H1 (cell line): ENCODE measurements around the gene CHST8. TPM values are rescaled to one million over a fixed set of nuclear protein-coding genes. Genes with fewer than 3 reads are reported as not detected.

Experiments used
- CTCF ChIA-PET: fragments of 300-600 bp; sonication (Branson Sonifier 250); formaldehyde crosslinking; loops from one replicate; lab custom pipeline; 2021; ENCODE audit not compliant: partially characterized antibody; lab: Charles Lee
- POLR2A ChIA-PET: fragments of 300-600 bp; sonication (Branson Sonifier 250); formaldehyde crosslinking; loops from one replicate; lab custom pipeline; 2021; ENCODE audit warnings: inconsistent platforms; ENCODE audit not compliant: partially characterized antibody; lab: Charles Lee
- DNase-seq, 2 experiments: peaks; one replicate each; pipeline versions ENCODE4 v3.0.0 to v3.0.0-alpha.2; 2010 to 2022; ENCODE audit warnings: low spot score in 2 of 2, low read depth in 1 of 2, mixed read lengths in 1 of 2
- FAIRE-seq: peaks from 2 replicates; lab custom pipeline; 2011; peaks lifted over from hg19 to GRCh38; lab: Jason Lieb, UNC
- H2AFZ ChIP-seq: 2 replicates; pipeline ENCODE4 v1.8.1; 2012; ENCODE audit warnings: low read length, inconsistent platforms
- H2AK5ac ChIP-seq: 2 replicates; pipeline ENCODE4 v1.6.1; 2013; ENCODE audit warnings: low read depth, low read length
- H2BK120ac ChIP-seq: replicated peaks from 2 replicates; pipeline ENCODE3; 2013; ENCODE audit warnings: low read depth, low read length, inconsistent platforms
- H2BK12ac ChIP-seq: 2 replicates; pipeline ENCODE4 v1.6.1; 2013; ENCODE audit warnings: low read depth, low read length
- H2BK15ac ChIP-seq: 2 replicates; pipeline ENCODE4 v1.6.1; 2013; ENCODE audit warnings: low read length
- H2BK20ac ChIP-seq: 2 replicates; pipeline ENCODE4 v1.6.1; 2013; ENCODE audit warnings: low read length
- H2BK5ac ChIP-seq: 2 replicates; pipeline ENCODE4 v1.6.1; 2013; ENCODE audit warnings: low read depth, low read length
- H3K14ac ChIP-seq: 2 replicates; pipeline ENCODE4 v1.6.1; 2013; ENCODE audit warnings: inconsistent platforms; ENCODE audit not compliant: insufficient read length
- H3K18ac ChIP-seq: 2 replicates; pipeline ENCODE4 v1.6.1; 2013; ENCODE audit warnings: low read length; ENCODE audit errors: extremely low read depth
- H3K23ac ChIP-seq: 2 replicates; pipeline ENCODE4 v1.6.1; 2013; ENCODE audit warnings: inconsistent platforms; ENCODE audit not compliant: insufficient read length
- H3K23me2 ChIP-seq: 2 replicates; pipeline ENCODE4 v1.6.1; 2013; ENCODE audit warnings: low read depth, low read length
- H3K27ac ChIP-seq: 2 replicates; pipeline ENCODE4 v1.6.1; 2011; ENCODE audit warnings: low read depth, low read length, inconsistent platforms
- H3K27me3 ChIP-seq, 4 experiments: replicated peaks in 1 of 4; 1 replicate in 1 of 4; 2 replicates in 3 of 4; pipeline versions ENCODE4 v1.6.1 to v1.8.1; 2011 to 2013; ENCODE audit warnings: low read length in 3 of 4, mild to moderate bottlenecking in 3 of 4, inconsistent platforms in 2 of 4, mixed read lengths in 2 of 4, moderate library complexity in 1 of 4; ENCODE audit not compliant: control insufficient read depth in 3 of 4, insufficient read depth in 3 of 4; ENCODE audit errors: extremely low read depth in 1 of 4
- H3K36me3 ChIP-seq, 4 experiments: 2 replicates each; pipeline versions ENCODE4 v1.6.1 to v1.8.1; 2011 to 2013; ENCODE audit warnings: mild to moderate bottlenecking in 4 of 4, low read length in 3 of 4, moderate library complexity in 2 of 4, control low read depth in 1 of 4, inconsistent platforms in 1 of 4; ENCODE audit not compliant: insufficient read depth in 4 of 4, control insufficient read depth in 2 of 4
- H3K4ac ChIP-seq: replicated peaks from 2 replicates; pipeline ENCODE3; 2013; ENCODE audit warnings: low read length, low read depth, mixed read lengths, inconsistent platforms; ENCODE audit not compliant: insufficient read length
- H3K4me1 ChIP-seq, 4 experiments: replicated peaks in 1 of 4; 1 replicate in 1 of 4; 2 replicates in 3 of 4; pipeline versions ENCODE4 v1.6.1 to v1.8.1; 2011 to 2013; ENCODE audit warnings: low read length in 3 of 4, inconsistent platforms in 2 of 4, mixed read lengths in 1 of 4; ENCODE audit not compliant: insufficient read depth in 4 of 4, control insufficient read depth in 3 of 4
- H3K4me2 ChIP-seq, 2 experiments: 2 replicates each; pipeline versions ENCODE4 v1.6.1 to v1.8.1; 2011 to 2013; ENCODE audit warnings: low read depth in 2 of 2, low read length in 2 of 2, control low read depth in 1 of 2, inconsistent platforms in 1 of 2, mild to moderate bottlenecking in 1 of 2; ENCODE audit not compliant: insufficient read depth in 1 of 2
- H3K4me3 ChIP-seq, 4 experiments: fragments of 200-600, 300-600 bp in 1 of 4; sonication (generic), shearing (Covaris generic), sonication (Bioruptor Twin) in 1 of 4; 2 replicates each; pipeline versions ENCODE4 v1.5.1 to v1.8.1; 2011 to 2016; ENCODE audit warnings: low read length in 4 of 4, low read depth in 3 of 4, control low read depth in 2 of 4, inconsistent platforms in 2 of 4, mild to moderate bottlenecking in 2 of 4, mixed read lengths in 1 of 4, moderate library complexity in 1 of 4; ENCODE audit not compliant: insufficient read depth in 2 of 4; ENCODE audit errors: extremely low read depth in 1 of 4
- H3K56ac ChIP-seq: replicated peaks from 2 replicates; pipeline ENCODE3; 2013; ENCODE audit warnings: low read depth, mild to moderate bottlenecking, mixed read lengths, low read length, inconsistent platforms; ENCODE audit not compliant: insufficient read length
- H3K79me1 ChIP-seq: 2 replicates; pipeline ENCODE4 v1.6.1; 2013; ENCODE audit warnings: low read depth, low read length, control low read depth
- H3K79me2 ChIP-seq, 2 experiments: 2 replicates each; pipeline versions ENCODE4 v1.6.1 to v1.8.1; 2012 to 2013; ENCODE audit warnings: low read length in 2 of 2, mild to moderate bottlenecking in 2 of 2, inconsistent platforms in 1 of 2; ENCODE audit not compliant: insufficient read depth in 2 of 2, control insufficient read depth in 1 of 2
- H3K9ac ChIP-seq, 4 experiments: replicated peaks in 1 of 4; 1 replicate in 1 of 4; 2 replicates in 3 of 4; pipeline versions ENCODE4 v1.6.1 to v1.8.1; 2011 to 2013; ENCODE audit warnings: low read depth in 3 of 4, low read length in 3 of 4, control low read depth in 2 of 4, mild to moderate bottlenecking in 2 of 4, moderate library complexity in 2 of 4, inconsistent platforms in 1 of 4; ENCODE audit errors: extremely low read depth in 1 of 4
- H3K9me3 ChIP-seq, 2 experiments: 2 replicates each; pipeline versions ENCODE4 v1.6.1 to v1.8.1; 2012 to 2013; ENCODE audit warnings: mild to moderate bottlenecking in 2 of 2, moderate library complexity in 2 of 2, control low read depth in 1 of 2, inconsistent platforms in 1 of 2, low read depth in 1 of 2, low read length in 1 of 2, mixed read lengths in 1 of 2; ENCODE audit not compliant: insufficient read depth in 2 of 2
- H4K20me1 ChIP-seq, 2 experiments: replicated peaks in 1 of 2; 2 replicates each; pipeline versions ENCODE3 to v1.8.1; 2011 to 2013; ENCODE audit warnings: inconsistent platforms in 2 of 2, low read length in 2 of 2, mild to moderate bottlenecking in 1 of 2; ENCODE audit not compliant: insufficient read depth in 2 of 2, control insufficient read depth in 1 of 2
- H4K5ac ChIP-seq: 2 replicates; pipeline ENCODE4 v1.6.1; 2013; ENCODE audit warnings: low read length, low read depth, mixed read lengths, inconsistent platforms; ENCODE audit not compliant: insufficient read length
- H4K8ac ChIP-seq: 2 replicates; pipeline ENCODE4 v1.8.0; 2013; ENCODE audit warnings: mild to moderate bottlenecking, moderate library complexity, low read length, inconsistent platforms; ENCODE audit not compliant: insufficient read depth; ENCODE audit errors: extremely low read depth
- H4K91ac ChIP-seq: replicated peaks from 2 replicates; pipeline ENCODE3; 2013; ENCODE audit warnings: low read length, mixed read lengths, inconsistent platforms; ENCODE audit not compliant: insufficient read length
- PHF8 ChIP-seq: fragments of 200-600 bp; sonication (generic); conservative IDR thresholded peaks from 2 replicates; pipeline ENCODE4 v1.7.1; 2012; ENCODE audit warnings: low read depth, mild to moderate bottlenecking, inconsistent platforms, low read length, moderate library complexity
- POLR2A ChIP-seq, 2 experiments: IDR thresholded peaks; 1 replicate in 1 of 2; 2 replicates in 1 of 2; pipeline ENCODE4 v1.6.1; 2011; ENCODE audit warnings: low read depth in 2 of 2, low read length in 2 of 2, mild to moderate bottlenecking in 2 of 2; ENCODE audit errors: control extremely low read depth in 1 of 2
- POLR2AphosphoS5 ChIP-seq: IDR thresholded peaks from 2 replicates; pipeline ENCODE4 v1.6.1; 2011; ENCODE audit warnings: low read depth, low read length
- RAD21 ChIP-seq, 2 experiments: IDR thresholded peaks in 1 of 2; conservative IDR thresholded peaks in 1 of 2; 2 replicates each; pipeline ENCODE4 v1.6.1; 2011; ENCODE audit warnings: low read depth in 2 of 2, low read length in 2 of 2, improper control_type of control experiment in 1 of 2, inconsistent platforms in 1 of 2, mild to moderate bottlenecking in 1 of 2, moderate library complexity in 1 of 2
- SUZ12 ChIP-seq: fragments of 200-600 bp; sonication (generic); IDR thresholded peaks from 2 replicates; pipeline ENCODE4 v1.6.1; 2012; ENCODE audit warnings: mild to moderate bottlenecking, inconsistent platforms, low read length, moderate library complexity, mixed read lengths
- WGBS, 2 experiments: shearing (Covaris generic) in 1 of 2; methylation state at CpG; one replicate each; pipeline versions ENCODE4 v1.1.6 to v1.1.7; 2013 to 2015; ENCODE audit warnings: low lambda C conversion rate in 2 of 2, mixed read lengths in 2 of 2, inconsistent platforms in 1 of 2, low coverage in 1 of 2, missing lambda C conversion rate in 1 of 2; ENCODE audit not compliant: insufficient replicate concordance in 2 of 2, insufficient coverage in 1 of 2, insufficient read length in 1 of 2; ENCODE audit errors: extremely low coverage in 1 of 2, missing lambda C conversion rate in 1 of 2; 5-methylcytosine and 5-hydroxymethylcytosine counted together
- long read RNA-seq, 2 experiments: library from RNA in 1 of 2; library from capped mRNA in 1 of 2; stranded (forward); transcript quantifications; one replicate each; pipeline ENCODE4 v2.0.0, GENCODE V29; 2021; ENCODE audit warnings: inconsistent platforms in 1 of 2
- polyA minus RNA-seq, 3 experiments: library from RNA; depleted of rRNA, polyadenylated mRNA; stranded (reverse); fragments of >200 nt; gene quantifications; 1 replicate in 2 of 3; 2 replicates in 1 of 3; pipeline ENCODE4 v1.2.3, GENCODE V29; 2011
- polyA plus RNA-seq, 7 experiments: library from polyadenylated mRNA; depleted of rRNA in 3 of 7; stranded (reverse) in 5 of 7; unstranded in 2 of 7; fragments of >200 nt in 5 of 7; fragments of 200-250 nt in 2 of 7; gene quantifications; 1 replicate in 5 of 7; 2 replicates in 1 of 7; 4 replicates in 1 of 7; pipeline versions ENCODE4 v1.2.1 to v1.2.3, GENCODE V29; 2011 to 2013; ENCODE audit warnings: missing spikeins in 2 of 7, mixed read lengths in 2 of 7
- total RNA-seq: library from RNA; stranded (reverse); fragmentation: NEBNext Ultra II Directional; extraction: Animal tissue kit (Norgen Biotek cat#: 25700); gene quantifications from 2 replicates; pipeline ENCODE4 v1.2.1, GENCODE V29; 2021

Gene CHST8
- total RNA-seq (9.9 and 10.8 TPM in 2 replicates), polyA plus RNA-seq (2011; rRNA removed) (28.2 and 31.7 TPM in 2 replicates), polyA minus RNA-seq (2011; rRNA and poly(A)+ RNA removed) (4.3 and 4.8 TPM in 2 replicates)
- 18.3 TPM for polyA plus RNA-seq (2011; cell fraction: cytosol; rRNA removed)
- polyA plus RNA-seq (2011; cell fraction: nucleus; rRNA removed) = 17.5 TPM
- 8.5 to 16.5 TPM (median 13.2 TPM) in 4 replicates for polyA plus RNA-seq (2012, experiment 1 of 2)
- polyA plus RNA-seq (2012, experiment 2 of 2) = 13.0 TPM
- polyA plus RNA-seq (2013, experiment 1 of 2) = 28.1 TPM
- 23.8 TPM for polyA plus RNA-seq (2013, experiment 2 of 2)
- polyA minus RNA-seq (2011; cell fraction: cytosol; rRNA and poly(A)+ RNA removed) = 12.9 TPM
- 8.1 TPM for polyA minus RNA-seq (2011; cell fraction: nucleus; rRNA and poly(A)+ RNA removed)
- long read RNA-seq, experiment 1, transcript CHST8-203 (4 exons, 2,133 nt) = major isoform, 7 of 19 reads
- long read RNA-seq, experiment 1, partial matches to known transcripts = 7 of 19 reads
- long read RNA-seq, experiment 1, other reads (novel, unspliced or antisense) = 5 of 19 reads
- long read RNA-seq, experiment 2 = 0 reads

- no peak within 1 kb of the TSS for H3K4ac ChIP-seq
- peak within 1 kb of the TSS; percentile 49 to 80 (median 62) for H3K4me3 ChIP-seq
- H2BK12ac ChIP-seq = peak within 1 kb of the TSS; percentile 39; the same call in 1 of the 2 replicates
- ChIA-PET POLR2A (interaction anchor here (0.9 to 3.9 kb wide), 17 partner anchors 9 to 130 kb away, joined by 3 to 19 read pairs (median 4); partner anchors contain the start of gene PEPD), CTCF (interaction anchor here (1.6 to 2.3 kb wide), 2 partner anchors 191 to 206 kb away, joined by 4 to 6 read pairs; no protein-coding TSS in a partner anchor)
- no peak within 1 kb of the TSS for H3K27ac ChIP-seq
- H4K20me1 ChIP-seq = peaks cover 2 to 13% of the 10 kb centered on the region in 2 experiments
- H3K23ac ChIP-seq = no peak within 1 kb of the TSS
- H4K91ac ChIP-seq = peak within 1 kb of the TSS; percentile 74
- peak within 1 kb of the TSS; percentile 74 to 89 for H3K4me2 ChIP-seq
- H3K23me2 ChIP-seq = peaks cover 22% of the 10 kb centered on the region; the same call in 1 of the 2 replicates
- H3K9me3 ChIP-seq = no peaks in the 10 kb centered on the region
- H2AFZ ChIP-seq = peak within 1 kb of the TSS; percentile 74; the same call in 1 of the 2 replicates
- no peaks in the 10 kb centered on the region for H3K79me2 ChIP-seq
- 1% methylated on average over 19 of the region's 96 CpGs; no CpG with 5 or more reads in 1 of the 2 experiments for WGBS, 2 experiments
- H3K56ac ChIP-seq = peak within 1 kb of the TSS; percentile 46
- H4K5ac ChIP-seq = no peak within 1 kb of the TSS
- no peak within 1 kb of the TSS for H2BK5ac ChIP-seq
- no peaks in the 10 kb centered on the region for H3K79me1 ChIP-seq
- H2BK120ac ChIP-seq = no peak within 1 kb of the TSS
- H2BK15ac ChIP-seq = 0 out of 2 replicates have a peak within 1 kb of the TSS, but pooled peaks have one; percentile 8
- H3K27me3 ChIP-seq = peaks cover 15 to 59% (median 45%) of the 10 kb centered on the region in 4 experiments
- H3K36me3 ChIP-seq = no peaks in the 10 kb centered on the region
- no peak within 1 kb of the TSS; the same call in 1 of the 2 replicates for H4K8ac ChIP-seq
- no peak within 1 kb of the TSS for H2AK5ac ChIP-seq
- H3K18ac ChIP-seq = no peak within 1 kb of the TSS; the same call in none of the 2 replicates
- no peak within 1 kb of the TSS for H2BK20ac ChIP-seq
- peak within 1 kb of the TSS in 3 of 4 experiments; percentile 34 to 67 (median 55); a peak in 5 of 7 replicates for H3K9ac ChIP-seq
- no peak within 1 kb of the TSS for H3K14ac ChIP-seq
- peak in 1 of 2 experiments; percentile 86 for DNase-seq
- no peak for FAIRE-seq
- peaks cover 5 to 13% (median 9%) of the 10 kb centered on the region in 4 experiments for H3K4me1 ChIP-seq
- TF ChIP-seq SUZ12 = no peak
- TF ChIP-seq POLR2A (IDR thresholded peaks at IDR 0.05; ENCODE audit: control extremely low read depth in 1 of 2, low read depth in 2 of 2, low read length in 2 of 2) = peak in 1 of 2 experiments; percentile 97; a peak in 2 of 3 replicates
- TF ChIP-seq RAD21 (IDR thresholded peaks at IDR 0.05 in 1 of 2, conservative IDR thresholded peaks at IDR 0.05 in 1 of 2; ENCODE audit: low read depth in 2 of 2, low read length in 2 of 2) = peak in 1 of 2 experiments; percentile 12; a peak in 1 of 4 replicates
- TF ChIP-seq PHF8 = peak; percentile 84
- peak; percentile 94 for TF ChIP-seq POLR2AphosphoS5
These were observed at the start of gene CHST8 for GRCh38 chr19:33621811-33622504. CHST8 (plus strand) TSS chr19:33621953; CDS start chr19:33689262, 67,309 bp downstream.
